ENCODE results near the gene MTIF3.

- TF ChIP-seq POLR2AphosphoS5 (IDR thresholded peaks at IDR 0.05) (no peak), CTCF (IDR thresholded peaks at IDR 0.05; ENCODE audit: poor library complexity, severe bottlenecking) (no peak), SMC3 (conservative IDR thresholded peaks at IDR 0.05; ENCODE audit: poor library complexity) (no peak), RAD21 (conservative IDR thresholded peaks at IDR 0.05) (no peak), MXI1 (conservative IDR thresholded peaks at IDR 0.05; ENCODE audit: poor library complexity, severe bottlenecking) (no peak), TAF1 (IDR thresholded peaks at IDR 0.05; ENCODE audit: low read depth) (no peak), EP300 (conservative IDR thresholded peaks at IDR 0.05; ENCODE audit: poor library complexity, severe bottlenecking) (no peak)
These were observed 17.7 kb downstream of the MTIF3 start for GRCh38 chr13:27432611-27433210.

All from neural cell (in vitro differentiated cells).